AG09309 (cell line): ENCODE data around the gene PDCD2L.

ENCODE experiments used
- DNase-seq: peaks from one replicate; pipeline ENCODE4 v3.0.0-alpha.2; 2010; ENCODE audit warnings: low read depth
- H3K4me3 ChIP-seq: 2 replicates; pipeline ENCODE4 v1.5.1; 2011; ENCODE audit warnings: mild to moderate bottlenecking, low read depth, low read length, moderate library complexity; ENCODE audit not compliant: control insufficient read depth
- TF ChIP-seq, protein P1 (sequence below): IDR thresholded peaks from 2 replicates; pipeline ENCODE4 v1.5.1; 2011; ENCODE audit warnings: mild to moderate bottlenecking, low read depth, low read length, inconsistent platforms; ENCODE audit not compliant: insufficient read depth, control insufficient read depth; ENCODE audit errors: missing control alignments

The PDCD2L gene

DNA sequence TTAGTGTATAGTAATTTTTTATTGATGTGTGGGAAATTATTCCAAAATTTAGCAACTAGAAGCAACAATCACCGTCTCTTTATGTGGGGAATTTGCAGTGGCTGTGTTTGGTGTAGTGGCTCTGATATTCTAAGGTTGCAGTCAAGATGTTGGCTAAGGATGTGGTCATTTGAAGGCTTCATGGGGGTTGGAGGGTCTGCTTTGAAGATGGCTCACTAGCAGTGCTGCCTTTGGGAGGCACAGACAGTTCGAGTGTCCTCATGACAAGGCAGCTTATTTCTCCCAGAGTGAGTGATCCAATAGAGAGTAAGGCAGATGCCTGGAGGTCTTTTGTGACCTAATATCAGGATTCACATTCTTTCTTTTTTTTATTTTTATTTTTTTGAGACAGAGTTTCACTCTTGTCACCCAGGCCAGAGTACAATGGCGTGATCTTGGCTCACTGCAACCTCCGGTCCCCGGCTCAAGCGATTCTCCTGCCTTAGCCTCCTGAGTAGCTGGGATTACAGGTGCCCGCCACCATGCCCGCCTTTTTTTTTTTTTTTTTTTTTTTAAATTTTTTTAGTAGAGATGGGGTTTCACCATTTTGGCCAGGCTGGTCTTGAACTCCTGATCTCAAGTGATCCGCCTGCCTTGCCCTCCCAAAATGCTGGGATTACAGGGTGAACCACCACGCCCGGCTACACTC lies 30.5 kb upstream of the PDCD2L start:
- TF ChIP-seq, protein P1, sequence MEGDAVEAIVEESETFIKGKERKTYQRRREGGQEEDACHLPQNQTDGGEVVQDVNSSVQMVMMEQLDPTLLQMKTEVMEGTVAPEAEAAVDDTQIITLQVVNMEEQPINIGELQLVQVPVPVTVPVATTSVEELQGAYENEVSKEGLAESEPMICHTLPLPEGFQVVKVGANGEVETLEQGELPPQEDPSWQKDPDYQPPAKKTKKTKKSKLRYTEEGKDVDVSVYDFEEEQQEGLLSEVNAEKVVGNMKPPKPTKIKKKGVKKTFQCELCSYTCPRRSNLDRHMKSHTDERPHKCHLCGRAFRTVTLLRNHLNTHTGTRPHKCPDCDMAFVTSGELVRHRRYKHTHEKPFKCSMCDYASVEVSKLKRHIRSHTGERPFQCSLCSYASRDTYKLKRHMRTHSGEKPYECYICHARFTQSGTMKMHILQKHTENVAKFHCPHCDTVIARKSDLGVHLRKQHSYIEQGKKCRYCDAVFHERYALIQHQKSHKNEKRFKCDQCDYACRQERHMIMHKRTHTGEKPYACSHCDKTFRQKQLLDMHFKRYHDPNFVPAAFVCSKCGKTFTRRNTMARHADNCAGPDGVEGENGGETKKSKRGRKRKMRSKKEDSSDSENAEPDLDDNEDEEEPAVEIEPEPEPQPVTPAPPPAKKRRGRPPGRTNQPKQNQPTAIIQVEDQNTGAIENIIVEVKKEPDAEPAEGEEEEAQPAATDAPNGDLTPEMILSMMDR: no peak
- no peak overlapping the region for H3K4me3 ChIP-seq

DNA sequence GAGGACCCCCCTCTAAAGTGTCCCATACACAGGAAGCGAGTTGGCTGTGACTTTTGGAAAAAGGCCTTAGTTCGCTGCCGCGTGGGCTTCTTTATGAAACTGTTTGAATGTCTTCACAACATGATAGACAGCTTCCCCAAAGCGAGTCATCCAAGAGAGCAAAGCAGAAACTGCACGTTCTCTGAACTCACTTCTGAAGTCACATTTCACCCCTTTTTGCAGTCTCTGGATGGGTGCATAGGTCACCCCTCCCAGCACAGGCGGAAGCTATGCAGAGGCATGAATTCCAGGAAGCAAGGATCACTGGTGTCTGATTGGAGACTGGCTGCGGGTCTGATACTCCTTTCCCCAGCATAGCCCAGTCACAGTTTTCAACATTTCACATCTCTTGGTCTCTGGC lies 28.6 kb upstream of the PDCD2L start:
- DNase-seq: no peak
- TF ChIP-seq, protein P1: no peak
- no peak overlapping the region for H3K4me3 ChIP-seq

More for the DNA sequence above, 30.5 kb upstream of the PDCD2L start:
- DNase-seq: no peak

DNA sequence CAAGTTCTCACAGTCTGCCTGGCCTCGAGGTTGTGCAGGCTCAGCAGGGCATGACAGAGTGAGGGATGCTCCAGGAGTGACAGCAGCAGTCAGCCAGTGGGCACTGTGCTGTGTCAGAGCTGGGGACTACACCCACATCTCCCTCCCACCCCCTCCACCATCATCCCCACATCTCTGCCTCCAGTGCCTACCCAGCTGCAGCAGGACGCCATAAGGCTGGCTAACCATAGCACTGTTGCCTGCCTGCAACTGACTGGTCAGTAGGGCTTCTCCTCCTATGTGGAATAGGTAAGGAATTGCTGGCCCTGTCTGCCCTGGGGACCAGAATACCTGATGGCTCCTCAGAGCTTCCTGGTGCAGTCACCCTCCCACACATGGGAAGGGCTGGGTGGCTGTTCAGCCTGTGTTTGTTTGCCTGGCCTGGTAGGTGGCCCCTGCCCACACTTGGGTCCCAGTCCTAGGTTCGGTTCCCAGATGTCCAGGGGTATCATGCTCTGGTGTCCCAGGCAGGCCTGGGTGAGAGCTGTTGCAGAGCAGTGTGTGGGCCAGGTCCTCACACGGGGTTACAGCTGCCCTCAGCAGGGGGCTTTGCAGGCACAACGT lies 23.5 kb upstream of the PDCD2L start:
- no peak overlapping the region for H3K4me3 ChIP-seq
- no peak for DNase-seq
- TF ChIP-seq, protein P1: no peak

DNA sequence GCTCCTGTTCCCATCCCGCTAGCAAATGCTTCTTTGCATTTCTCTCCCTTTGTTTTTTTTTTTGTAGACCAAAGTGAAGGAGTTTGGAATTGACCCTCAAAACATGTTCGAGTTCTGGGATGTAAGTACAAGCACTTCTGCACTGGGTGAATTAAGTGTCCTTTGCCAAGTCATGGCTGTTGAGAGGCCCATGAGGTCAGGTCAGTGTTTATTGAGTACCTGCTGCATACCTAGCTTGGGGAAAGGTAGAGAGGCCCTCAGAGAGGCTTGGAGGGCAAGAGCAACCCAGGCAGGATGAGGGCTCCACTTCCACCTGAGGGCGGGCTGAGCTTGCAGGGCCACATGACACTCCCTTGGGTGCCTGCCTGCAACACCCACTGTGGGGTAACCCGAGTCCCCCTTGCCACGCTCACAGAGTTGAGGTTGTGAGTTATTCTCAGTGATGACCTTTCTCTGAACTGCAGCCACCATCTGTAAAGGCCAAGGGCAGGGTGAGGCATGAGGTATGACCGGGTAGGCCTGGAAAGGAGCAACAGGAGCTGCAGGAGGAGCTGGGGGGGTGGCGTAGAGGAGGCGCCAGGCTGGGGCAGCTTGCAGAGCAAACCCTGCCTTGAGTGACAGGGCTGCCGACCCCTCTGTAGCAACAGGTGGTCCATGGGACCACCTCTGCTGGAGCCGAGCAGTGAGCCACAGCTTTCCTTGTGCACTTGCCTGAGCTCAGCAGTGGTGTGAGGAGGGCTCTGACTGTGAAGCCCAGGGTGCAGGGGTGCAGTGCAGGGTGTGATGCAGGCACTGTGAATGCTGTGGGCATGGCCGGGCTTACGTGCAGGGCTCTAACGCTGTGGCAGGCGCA lies 22.6 kb upstream of the PDCD2L start:
- DNase-seq: no peak
- TF ChIP-seq, protein P1: no peak
- H3K4me3 ChIP-seq: no peak overlapping the region

DNA sequence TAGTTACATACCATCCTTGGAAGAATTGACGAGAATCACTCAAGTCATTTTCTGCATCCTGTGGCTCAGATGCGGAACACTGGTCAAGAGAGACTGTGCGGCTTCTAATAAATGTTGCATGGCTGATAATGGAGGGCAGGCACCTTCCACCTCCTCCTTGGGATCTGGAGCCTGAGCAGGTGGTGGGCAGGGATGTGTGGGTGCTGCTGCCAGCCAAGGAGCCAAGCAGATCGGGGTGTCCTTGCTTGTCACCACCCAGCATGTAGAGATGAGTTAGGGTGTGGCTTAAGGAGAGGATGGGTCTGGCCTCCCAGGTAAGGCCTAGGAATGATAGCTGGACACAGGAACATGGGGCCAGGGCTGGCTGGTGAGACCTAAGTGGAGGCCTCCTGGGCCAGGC lies 21.7 kb upstream of the PDCD2L start:
- DNase-seq: no peak
- TF ChIP-seq, protein P1: no peak
- H3K4me3 ChIP-seq: no peak overlapping the region

DNA sequence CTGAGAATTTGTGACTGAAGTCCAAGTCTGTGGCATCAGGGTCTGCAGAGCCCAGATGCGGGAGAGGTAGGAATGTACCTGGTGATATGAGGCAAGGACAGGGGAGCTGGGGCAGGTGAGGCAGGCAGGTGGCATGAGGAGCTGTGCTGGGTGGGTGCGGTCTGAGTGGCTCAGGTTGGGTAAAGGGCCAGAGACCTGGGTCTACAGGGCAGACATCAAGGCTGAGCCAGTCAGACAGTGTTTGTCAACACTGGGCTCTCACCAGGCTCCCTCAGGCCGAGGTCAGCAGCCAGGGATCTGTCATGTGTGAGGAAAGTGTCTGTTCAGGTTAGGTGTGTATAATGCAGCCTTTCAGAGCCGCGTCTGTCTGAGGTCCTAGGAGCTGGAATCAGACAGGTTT lies 20.6 kb upstream of the PDCD2L start:
- H3K4me3 ChIP-seq: no peak overlapping the region
- DNase-seq: no peak
- TF ChIP-seq, protein P1: no peak
